GM12891 (cell line): Measurements from ENCODE around the gene WFDC1.

Source experiments
- DNase-seq: peaks from one replicate; pipeline ENCODE4 v3.0.0; 2011; ENCODE audit warnings: low spot score; ENCODE audit not compliant: insufficient read length
- FAIRE-seq: peaks from 2 replicates; lab custom pipeline; 2011; peaks lifted over from hg19 to GRCh38; lab: Jason Lieb, UNC
- PAX5 ChIP-seq: IDR thresholded peaks from 2 replicates; pipeline ENCODE4 v1.6.1; 2011; ENCODE audit warnings: low read length, moderate library complexity, mild to moderate bottlenecking; ENCODE audit not compliant: insufficient read depth, severe bottlenecking
- POLR2A ChIP-seq: IDR thresholded peaks from 2 replicates; pipeline ENCODE4 v1.6.1; 2011; ENCODE audit warnings: low read depth, low read length, control low read depth
- POLR2AphosphoS5 ChIP-seq: IDR thresholded peaks from 2 replicates; pipeline ENCODE4 v1.6.1; 2011; ENCODE audit warnings: low read depth, low read length, control low read depth
- POU2F2 ChIP-seq: IDR thresholded peaks from 2 replicates; pipeline ENCODE4 v1.6.1; 2011; ENCODE audit warnings: low read depth, mild to moderate bottlenecking, control low read depth, low read length, moderate library complexity
- SPI1 ChIP-seq: IDR thresholded peaks from 2 replicates; pipeline ENCODE4 v1.6.1; 2011; ENCODE audit warnings: low read depth, low read length, control low read depth
- TAF1 ChIP-seq: IDR thresholded peaks from 2 replicates; pipeline ENCODE4 v1.6.1; 2011; ENCODE audit warnings: low read depth, low read length, control low read depth

The WFDC1 gene

GRCh38 chr16:84308120-84308519 is 13.4 kb downstream of the WFDC1 start:
- DNase-seq (peak; percentile 35), FAIRE-seq (no peak)
- TF ChIP-seq SPI1 (no peak), PAX5 (no peak), POU2F2 (no peak), TAF1 (no peak), POLR2AphosphoS5 (no peak), POLR2A (no peak)

- FAIRE-seq = no peak
- TF ChIP-seq POLR2A (no peak), SPI1 (no peak), PAX5 (no peak), TAF1 (no peak), POLR2AphosphoS5 (no peak), POU2F2 (no peak)
These were observed 16.0 kb downstream of the WFDC1 start for GRCh38 chr16:84310642-84311041.

GRCh38 chr16:84312783-84313382 is 18.2 kb downstream of the WFDC1 start:
- FAIRE-seq (no peak), DNase-seq (no peak)
- TF ChIP-seq SPI1 (no peak), PAX5 (no peak), POU2F2 (no peak), POLR2AphosphoS5 (no peak), POLR2A (no peak), TAF1 (no peak)

More at GRCh38 chr16:84310642-84311041, 16.0 kb downstream of the WFDC1 start:
- DNase-seq = no peak

GRCh38 chr16:84313921-84314320 is 19.2 kb downstream of the WFDC1 start:
- TF ChIP-seq SPI1 (no peak), POLR2A (no peak), PAX5 (no peak), POLR2AphosphoS5 (no peak), TAF1 (no peak), POU2F2 (no peak)
- DNase-seq = no peak
- no peak for FAIRE-seq

- FAIRE-seq = no peak
- TF ChIP-seq POU2F2 (no peak), PAX5 (no peak), POLR2AphosphoS5 (no peak), TAF1 (no peak), POLR2A (no peak), SPI1 (no peak)
- no peak for DNase-seq
These were observed 19.7 kb downstream of the WFDC1 start for GRCh38 chr16:84314373-84314772.

GRCh38 chr16:84314814-84315213 is 20.1 kb downstream of the WFDC1 start:
- TF ChIP-seq POLR2A = no peak
- TF ChIP-seq SPI1 = no peak
- TF ChIP-seq POLR2AphosphoS5 = no peak
- TF ChIP-seq POU2F2 = no peak
- no peak for TF ChIP-seq TAF1
- TF ChIP-seq PAX5 = no peak
- DNase-seq = no peak
- no peak for FAIRE-seq

- DNase-seq (no peak), FAIRE-seq (no peak)
- TF ChIP-seq SPI1 = no peak
- TF ChIP-seq PAX5 = no peak
- TF ChIP-seq POLR2A = no peak
These were observed 20.7 kb downstream of the WFDC1 start for GRCh38 chr16:84315422-84315821.

GRCh38 chr16:84318091-84318975 is 23.7 kb downstream of the WFDC1 start:
- FAIRE-seq (no peak), DNase-seq (no peak)
- TF ChIP-seq POLR2AphosphoS5 (no peak), POLR2A (no peak), PAX5 (no peak), SPI1 (no peak), POU2F2 (no peak)

- TF ChIP-seq POLR2A (no peak), TAF1 (no peak), SPI1 (no peak), POLR2AphosphoS5 (no peak)
- FAIRE-seq (no peak), DNase-seq (no peak)
These were observed 24.6 kb downstream of the WFDC1 start for GRCh38 chr16:84319146-84319760.

- TF ChIP-seq POU2F2 = no peak
- FAIRE-seq = no peak
These were observed 25.8 kb downstream of the WFDC1 start for GRCh38 chr16:84320511-84320910.

More at GRCh38 chr16:84320511-84320910, 25.8 kb downstream of the WFDC1 start:
- no peak for DNase-seq
